Stimulated activated naive CD8-positive, alpha-beta T cell treated with anti-CD3 and anti-CD28 coated beads, Interleukin-15, Interleukin-2, amounts not matched to agents 100 ng/mL and 50 ng/mL, for 24 hours (primary cell): ENCODE results near the gene NHLRC1.

Experiments
- H3K27ac Mint-ChIP-seq: one replicate; pipeline ENCODE4 v1.8.0; 2021; ENCODE audit warnings: mild to moderate bottlenecking, mixed read lengths
- H3K27me3 Mint-ChIP-seq: one replicate; pipeline ENCODE4 v1.8.0; 2021; ENCODE audit warnings: mixed read lengths
- H3K36me3 Mint-ChIP-seq: one replicate; pipeline ENCODE4 v1.8.0; 2021; ENCODE audit warnings: low read depth, mixed read lengths
- H3K4me1 Mint-ChIP-seq: one replicate; pipeline ENCODE4 v1.8.0; 2021; ENCODE audit warnings: low read depth, mixed read lengths
- H3K4me3 Mint-ChIP-seq: one replicate; pipeline ENCODE4 v1.8.0; 2021; ENCODE audit warnings: mild to moderate bottlenecking, mixed read lengths
- H3K9me3 Mint-ChIP-seq: one replicate; pipeline ENCODE4 v1.8.0; 2021; ENCODE audit warnings: mixed read lengths

The NHLRC1 gene

DNA sequence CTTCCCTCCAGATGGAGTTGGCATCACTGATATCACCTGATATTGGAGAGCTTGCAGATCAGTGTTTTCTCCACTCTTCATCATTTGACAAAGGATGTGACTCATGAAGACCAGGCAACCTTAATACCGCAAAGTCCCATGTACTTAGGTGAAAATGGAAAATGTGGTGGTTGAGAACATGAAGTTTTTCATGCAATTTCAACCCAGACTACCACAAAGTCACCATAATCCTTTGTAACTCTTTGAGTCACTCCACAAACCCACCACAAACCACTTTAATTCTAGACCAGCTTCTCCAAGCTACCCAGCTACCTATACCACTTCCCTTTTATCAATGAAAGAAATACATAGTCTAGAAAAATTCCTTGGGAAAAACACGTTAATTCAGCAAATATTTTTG is 7.1 kb downstream of the NHLRC1 start:
- H3K27me3 Mint-ChIP-seq: peaks cover 56% of the 10 kb centered on the region
- H3K27ac Mint-ChIP-seq: peak overlapping the region; percentile 83
- no peaks in the 10 kb centered on the region for H3K9me3 Mint-ChIP-seq
- H3K4me1 Mint-ChIP-seq: peaks cover 18% of the 10 kb centered on the region
- peaks cover 4% of the 10 kb centered on the region for H3K36me3 Mint-ChIP-seq
- peak overlapping the region; percentile 61 for H3K4me3 Mint-ChIP-seq

DNA sequence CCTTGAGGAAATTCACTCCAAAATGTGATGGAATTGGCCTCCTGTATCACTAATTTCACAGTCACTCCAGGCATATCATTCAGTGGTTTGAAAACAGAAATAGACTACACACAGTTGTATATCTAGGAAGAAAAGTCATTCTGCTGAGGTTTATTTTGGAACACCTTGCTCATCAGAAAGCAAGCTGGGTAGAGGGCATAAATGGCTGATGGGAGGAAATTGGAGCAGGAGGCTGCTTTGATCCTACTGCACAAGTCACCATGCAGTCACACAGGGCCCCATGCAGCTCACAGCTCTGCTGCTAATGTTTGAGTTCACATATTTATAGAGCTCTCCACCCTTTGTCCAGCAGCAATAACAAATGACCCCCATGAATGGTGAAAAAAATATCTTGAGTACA is 12.3 kb downstream of the NHLRC1 start:
- peaks cover 52% of the 10 kb centered on the region for H3K27me3 Mint-ChIP-seq
- no peak overlapping the region for H3K4me3 Mint-ChIP-seq
- H3K36me3 Mint-ChIP-seq: peaks cover 7% of the 10 kb centered on the region
- H3K9me3 Mint-ChIP-seq: peaks cover 12% of the 10 kb centered on the region
- peaks cover 10% of the 10 kb centered on the region for H3K4me1 Mint-ChIP-seq
- no peak overlapping the region for H3K27ac Mint-ChIP-seq

- H3K9me3 Mint-ChIP-seq: peaks cover 12% of the 10 kb centered on the region
- peaks cover 46% of the 10 kb centered on the region for H3K27me3 Mint-ChIP-seq
- H3K4me1 Mint-ChIP-seq: no peaks in the 10 kb centered on the region
- no peak overlapping the region for H3K4me3 Mint-ChIP-seq
- no peak overlapping the region for H3K27ac Mint-ChIP-seq
- H3K36me3 Mint-ChIP-seq: peaks cover 7% of the 10 kb centered on the region
Observed at GRCh38 chr6:18107061-18107460, 15.4 kb downstream of the NHLRC1 start.

GRCh38 chr6:18102783-18103509 is 19.5 kb downstream of the NHLRC1 start:
- H3K4me3 Mint-ChIP-seq: no peak overlapping the region
- peaks cover 12% of the 10 kb centered on the region for H3K9me3 Mint-ChIP-seq
- H3K27ac Mint-ChIP-seq: no peak overlapping the region
- peaks cover 7% of the 10 kb centered on the region for H3K36me3 Mint-ChIP-seq
- peaks cover 42% of the 10 kb centered on the region for H3K27me3 Mint-ChIP-seq
- no peaks in the 10 kb centered on the region for H3K4me1 Mint-ChIP-seq

- Mint-ChIP-seq H3K36me3 (peaks cover 1% of the 10 kb centered on the region), H3K4me1 (no peaks in the 10 kb centered on the region), H3K27ac (no peak overlapping the region), H3K4me3 (no peak overlapping the region), H3K27me3 (peaks cover 40% of the 10 kb centered on the region), H3K9me3 (peaks cover 7% of the 10 kb centered on the region)
Observed at GRCh38 chr6:18101873-18102272, 20.6 kb downstream of the NHLRC1 start.

DNA sequence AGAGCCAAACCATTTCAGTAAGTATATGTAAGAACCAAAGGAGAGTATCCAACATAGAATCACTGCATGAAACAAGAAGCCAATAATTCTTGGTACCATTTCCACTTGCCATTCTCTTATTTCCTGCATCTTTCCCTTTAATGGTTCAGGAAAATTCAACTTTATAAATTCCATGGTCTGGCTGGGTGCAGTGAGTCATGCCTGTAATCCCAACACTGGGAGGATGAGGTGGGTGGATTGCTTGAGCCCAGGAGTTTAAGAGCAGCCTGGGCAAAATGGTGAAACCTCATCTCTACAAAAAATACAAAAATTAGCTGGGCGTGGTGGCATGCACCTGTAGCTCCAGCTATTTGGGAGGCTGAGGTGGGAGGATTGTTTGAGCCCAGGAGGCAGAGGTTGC is 21.2 kb downstream of the NHLRC1 start:
- Mint-ChIP-seq H3K27me3 (peaks cover 40% of the 10 kb centered on the region), H3K4me3 (no peak overlapping the region), H3K9me3 (peaks cover 5% of the 10 kb centered on the region), H3K36me3 (no peaks in the 10 kb centered on the region), H3K4me1 (no peaks in the 10 kb centered on the region), H3K27ac (no peak overlapping the region)

- no peaks in the 10 kb centered on the region for H3K9me3 Mint-ChIP-seq
- H3K4me3 Mint-ChIP-seq: no peak overlapping the region
- no peaks in the 10 kb centered on the region for H3K36me3 Mint-ChIP-seq
- no peaks in the 10 kb centered on the region for H3K4me1 Mint-ChIP-seq
- H3K27ac Mint-ChIP-seq: no peak overlapping the region
- H3K27me3 Mint-ChIP-seq: peaks cover 40% of the 10 kb centered on the region
Observed at GRCh38 chr6:18100296-18100695, 22.2 kb downstream of the NHLRC1 start.

- Mint-ChIP-seq H3K9me3 (no peaks in the 10 kb centered on the region), H3K27ac (no peak overlapping the region), H3K4me3 (no peak overlapping the region), H3K27me3 (peaks cover 35% of the 10 kb centered on the region), H3K4me1 (no peaks in the 10 kb centered on the region), H3K36me3 (no peaks in the 10 kb centered on the region)
Observed at GRCh38 chr6:18099511-18099910, 23.0 kb downstream of the NHLRC1 start.

GRCh38 chr6:18096423-18096822 is 26.1 kb downstream of the NHLRC1 start:
- H3K4me3 Mint-ChIP-seq: no peak overlapping the region
- H3K27ac Mint-ChIP-seq: no peak overlapping the region
- H3K4me1 Mint-ChIP-seq: no peaks in the 10 kb centered on the region
- no peaks in the 10 kb centered on the region for H3K36me3 Mint-ChIP-seq
- peaks cover 17% of the 10 kb centered on the region for H3K27me3 Mint-ChIP-seq
- no peaks in the 10 kb centered on the region for H3K9me3 Mint-ChIP-seq

GRCh38 chr6:18091382-18091781 is 31.1 kb downstream of the NHLRC1 start:
- H3K4me1 Mint-ChIP-seq: no peaks in the 10 kb centered on the region
- peaks cover 8% of the 10 kb centered on the region for H3K9me3 Mint-ChIP-seq
- no peaks in the 10 kb centered on the region for H3K36me3 Mint-ChIP-seq
- no peak overlapping the region for H3K27ac Mint-ChIP-seq
- H3K27me3 Mint-ChIP-seq: peaks cover 17% of the 10 kb centered on the region
- no peak overlapping the region for H3K4me3 Mint-ChIP-seq

DNA sequence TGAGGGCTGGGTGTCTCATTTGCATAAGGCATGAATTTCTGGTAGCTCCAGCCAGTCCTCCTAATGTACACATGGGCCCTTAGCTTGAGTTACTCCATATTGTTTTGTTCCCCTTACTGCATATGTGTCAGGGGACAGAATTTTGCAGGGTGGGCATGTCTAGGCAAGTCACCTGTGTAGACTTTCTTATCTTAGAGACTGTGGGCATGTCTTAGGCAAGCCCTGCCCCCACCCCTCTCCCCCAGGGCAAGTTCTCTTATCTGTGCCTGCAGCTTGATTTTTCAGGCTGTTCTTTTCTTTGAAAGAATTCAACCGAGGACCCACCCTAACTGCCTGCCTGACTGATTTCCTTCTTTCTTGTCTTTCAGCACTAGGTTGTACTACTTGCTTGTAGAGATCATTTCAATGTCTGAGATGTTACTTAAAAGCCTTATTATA is 32.1 kb downstream of the NHLRC1 start:
- Mint-ChIP-seq H3K36me3 (no peaks in the 10 kb centered on the region), H3K27ac (no peak overlapping the region), H3K4me3 (no peak overlapping the region), H3K4me1 (no peaks in the 10 kb centered on the region), H3K27me3 (peaks cover 17% of the 10 kb centered on the region), H3K9me3 (peaks cover 8% of the 10 kb centered on the region)

GRCh38 chr6:18088419-18089296 is 33.8 kb downstream of the NHLRC1 start:
- no peaks in the 10 kb centered on the region for H3K36me3 Mint-ChIP-seq
- H3K4me1 Mint-ChIP-seq: no peaks in the 10 kb centered on the region
- H3K9me3 Mint-ChIP-seq: peaks cover 8% of the 10 kb centered on the region
- peaks cover 17% of the 10 kb centered on the region for H3K27me3 Mint-ChIP-seq
- H3K4me3 Mint-ChIP-seq: no peak overlapping the region
- H3K27ac Mint-ChIP-seq: no peak overlapping the region

GRCh38 chr6:18087396-18088165 is 34.9 kb downstream of the NHLRC1 start:
- no peaks in the 10 kb centered on the region for H3K36me3 Mint-ChIP-seq
- H3K27me3 Mint-ChIP-seq: peaks cover 14% of the 10 kb centered on the region
- peaks cover 8% of the 10 kb centered on the region for H3K9me3 Mint-ChIP-seq
- no peak overlapping the region for H3K4me3 Mint-ChIP-seq
- H3K4me1 Mint-ChIP-seq: no peaks in the 10 kb centered on the region
- H3K27ac Mint-ChIP-seq: no peak overlapping the region

- Mint-ChIP-seq H3K4me3 (no peak overlapping the region), H3K27ac (no peak overlapping the region), H3K4me1 (no peaks in the 10 kb centered on the region), H3K36me3 (no peaks in the 10 kb centered on the region), H3K27me3 (peaks cover 16% of the 10 kb centered on the region), H3K9me3 (peaks cover 6% of the 10 kb centered on the region)
Observed at GRCh38 chr6:18081025-18081668, 41.3 kb downstream of the NHLRC1 start.
